PC-3 (cell line): Measurements from ENCODE around the gene GSK3B. TPM values are rescaled to one million over a fixed set of nuclear protein-coding genes. Genes with fewer than 3 reads are reported as not detected.

ENCODE experiments used
- ATAC-seq: fragments of 200-7000 bp; cut with Tn5 transposase; 2 replicates; pipeline ENCODE4 v1.9.1; 2020; ENCODE audit warnings: mild to moderate bottlenecking, moderate library complexity
- BruUV-seq: library from RNA; stranded (reverse); fragments of 400-500 nt; replicated peaks from 2 replicates; lab custom pipeline; 2021; lab: Mats Ljungman, UMichigan
- CTCF ChIA-PET: fragments of 300-600 bp; sonication (Branson Sonifier 250); formaldehyde crosslinking; loops from one replicate; lab custom pipeline; 2022; ENCODE audit warnings: antibody characterized with exemption; lab: Charles Lee
- POLR2A ChIA-PET: fragments of 300-600 bp; sonication (Branson Sonifier 250); formaldehyde crosslinking; loops from one replicate; lab custom pipeline; 2022; ENCODE audit warnings: antibody characterized with exemption; ENCODE audit not compliant: unreplicated experiment; lab: Charles Lee
- DNase-seq: peaks from one replicate; pipeline ENCODE4 v3.0.0-alpha.2; 2015
- H2AFZ ChIP-seq: fragments of 300-600 bp; sonication (generic); 2 replicates; pipeline ENCODE4 v1.6.0; 2016; ENCODE audit warnings: antibody characterized with exemption, low read length
- H3F3A ChIP-seq: fragments of 300-600 bp; sonication (generic); one replicate; pipeline ENCODE4 v1.6.0; 2017; ENCODE audit warnings: antibody characterized with exemption, low read length, control low read depth, mild to moderate bottlenecking; ENCODE audit not compliant: unreplicated experiment
- H3K27ac ChIP-seq: fragments of 300-600 bp; sonication (generic); 2 replicates; pipeline ENCODE4 v1.5.1; 2016; ENCODE audit warnings: mild to moderate bottlenecking, low read length
- H3K27me3 ChIP-seq: fragments of 300-600 bp; sonication (generic); 2 replicates; pipeline ENCODE4 v1.6.1; 2016; ENCODE audit warnings: low read length, mixed read lengths
- H3K36me3 ChIP-seq: fragments of 300-600 bp; sonication (generic); 2 replicates; pipeline ENCODE4 v1.6.1; 2016; ENCODE audit warnings: low read depth, mixed run types, low read length, mixed read lengths
- H3K4me1 ChIP-seq: fragments of 300-600 bp; sonication (generic); 2 replicates; pipeline ENCODE4 v1.5.1; 2016; ENCODE audit warnings: low read length; ENCODE audit not compliant: insufficient read depth
- H3K4me2 ChIP-seq: fragments of 300-600 bp; sonication (generic); 2 replicates; pipeline ENCODE4 v1.6.0; 2016; ENCODE audit warnings: low read length
- H3K4me3 ChIP-seq: fragments of 300-600 bp; sonication (generic); 2 replicates; pipeline ENCODE4 v1.5.1; 2016; ENCODE audit warnings: mild to moderate bottlenecking, low read length, mixed read lengths
- H3K79me2 ChIP-seq: fragments of 300-600 bp; sonication (generic); 2 replicates; pipeline ENCODE4 v1.6.1; 2017; ENCODE audit warnings: low read length, mixed read lengths
- H3K9ac ChIP-seq: fragments of 300-600 bp; sonication (generic); 2 replicates; pipeline ENCODE4 v1.6.0; 2016; ENCODE audit warnings: mild to moderate bottlenecking, low read length
- H3K9me2 ChIP-seq: fragments of 300-600 bp; sonication (generic); replicated peaks from 2 replicates; pipeline ENCODE4 v1.6.1; 2016; ENCODE audit warnings: mixed run types, low read length, mixed read lengths
- H3K9me3 ChIP-seq: fragments of 300-600 bp; sonication (generic); 2 replicates; pipeline ENCODE4 v1.6.1; 2016; ENCODE audit warnings: low read length, mixed read lengths
- H4K20me1 ChIP-seq: fragments of 300-600 bp; sonication (generic); 2 replicates; pipeline ENCODE4 v1.6.1; 2016; ENCODE audit warnings: low read length, mixed read lengths
- EZH2 ChIP-seq: fragments of 300-600 bp; sonication (generic); IDR thresholded peaks from one replicate; pipeline ENCODE4 v1.6.1; 2017; ENCODE audit warnings: antibody characterized with exemption, mild to moderate bottlenecking, low read length; ENCODE audit not compliant: unreplicated experiment
- EZH2phosphoT487 ChIP-seq: fragments of 300-600 bp; sonication (generic); IDR thresholded peaks from 2 replicates; pipeline ENCODE4 v1.6.1; 2018; ENCODE audit warnings: mild to moderate bottlenecking, antibody characterized with exemption, low read length, borderline replicate concordance
- intact Hi-C: fragments of 100-400 bp; cut with micrococcal nuclease; formaldehyde crosslinking; loops from 2 replicates; pipeline ENCODE4 v1.9.0; 2023
- total RNA-seq: library from RNA; depleted of rRNA; stranded (reverse); fragments of >200 nt; gene quantifications from 2 replicates; pipeline ENCODE4 v1.2.3, GENCODE V29; 2014
- TF ChIP-seq, protein P1 (sequence below): fragments of 300-600 bp; sonication (generic); conservative IDR thresholded peaks from 2 replicates; pipeline ENCODE4 v1.5.1; 2017; ENCODE audit warnings: antibody characterized with exemption, low read depth, mild to moderate bottlenecking, low read length

Gene GSK3B
- total RNA-seq, 1 experiment from 2014 or later = 55.8 TPM

DNA sequence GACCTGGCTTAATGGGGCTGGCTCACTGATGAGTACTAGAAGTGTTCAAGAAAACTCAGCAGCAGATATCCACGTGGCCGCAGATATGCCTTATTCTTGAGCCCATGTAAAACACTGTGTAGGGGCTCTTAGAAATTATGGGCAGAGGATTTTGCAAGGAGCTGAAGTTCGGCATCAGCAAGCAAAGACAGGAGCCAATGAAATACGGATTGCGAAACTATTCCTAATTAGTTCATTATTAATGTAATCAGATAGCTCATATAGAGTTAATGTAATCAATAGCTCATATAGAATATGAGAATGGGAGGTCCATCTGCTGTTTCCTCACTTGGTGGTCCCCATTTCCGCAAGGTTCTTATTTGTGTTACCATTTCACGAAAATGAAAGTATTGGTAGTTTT, 9.0 kb upstream of the GSK3B start:
- peaks cover 7% of the 10 kb centered on the region; the same call in 1 of the 2 replicates for H3K36me3 ChIP-seq
- CTCF ChIA-PET = no interaction called here
- DNase-seq (no peak), ATAC-seq (no peak)
- no peak overlapping the region for H3K4me2 ChIP-seq
- BruUV-seq = no TSS peak
- no peaks in the 10 kb centered on the region for H3F3A ChIP-seq
- H3K4me1 ChIP-seq = no peaks in the 10 kb centered on the region
- no peak overlapping the region for H2AFZ ChIP-seq
- no peaks in the 10 kb centered on the region for H4K20me1 ChIP-seq
- H3K9me3 ChIP-seq = no peaks in the 10 kb centered on the region
- H3K79me2 ChIP-seq = 0 out of 2 replicates have a peak, but pooled peaks cover 1% of the 10 kb centered on the region
- no peak overlapping the region for H3K9ac ChIP-seq
- no peaks in the 10 kb centered on the region for H3K27me3 ChIP-seq
- POLR2A ChIA-PET = no interaction called here
- intact Hi-C loops = no loop called here
- H3K27ac ChIP-seq = no peak overlapping the region
- TF ChIP-seq, protein P1, sequence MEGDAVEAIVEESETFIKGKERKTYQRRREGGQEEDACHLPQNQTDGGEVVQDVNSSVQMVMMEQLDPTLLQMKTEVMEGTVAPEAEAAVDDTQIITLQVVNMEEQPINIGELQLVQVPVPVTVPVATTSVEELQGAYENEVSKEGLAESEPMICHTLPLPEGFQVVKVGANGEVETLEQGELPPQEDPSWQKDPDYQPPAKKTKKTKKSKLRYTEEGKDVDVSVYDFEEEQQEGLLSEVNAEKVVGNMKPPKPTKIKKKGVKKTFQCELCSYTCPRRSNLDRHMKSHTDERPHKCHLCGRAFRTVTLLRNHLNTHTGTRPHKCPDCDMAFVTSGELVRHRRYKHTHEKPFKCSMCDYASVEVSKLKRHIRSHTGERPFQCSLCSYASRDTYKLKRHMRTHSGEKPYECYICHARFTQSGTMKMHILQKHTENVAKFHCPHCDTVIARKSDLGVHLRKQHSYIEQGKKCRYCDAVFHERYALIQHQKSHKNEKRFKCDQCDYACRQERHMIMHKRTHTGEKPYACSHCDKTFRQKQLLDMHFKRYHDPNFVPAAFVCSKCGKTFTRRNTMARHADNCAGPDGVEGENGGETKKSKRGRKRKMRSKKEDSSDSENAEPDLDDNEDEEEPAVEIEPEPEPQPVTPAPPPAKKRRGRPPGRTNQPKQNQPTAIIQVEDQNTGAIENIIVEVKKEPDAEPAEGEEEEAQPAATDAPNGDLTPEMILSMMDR = no peak
- TF ChIP-seq EZH2 = no peak
- TF ChIP-seq EZH2phosphoT487 = no peak
- H3K9me2 ChIP-seq = no peaks in the 10 kb centered on the region
- H3K4me3 ChIP-seq = no peak overlapping the region

DNA sequence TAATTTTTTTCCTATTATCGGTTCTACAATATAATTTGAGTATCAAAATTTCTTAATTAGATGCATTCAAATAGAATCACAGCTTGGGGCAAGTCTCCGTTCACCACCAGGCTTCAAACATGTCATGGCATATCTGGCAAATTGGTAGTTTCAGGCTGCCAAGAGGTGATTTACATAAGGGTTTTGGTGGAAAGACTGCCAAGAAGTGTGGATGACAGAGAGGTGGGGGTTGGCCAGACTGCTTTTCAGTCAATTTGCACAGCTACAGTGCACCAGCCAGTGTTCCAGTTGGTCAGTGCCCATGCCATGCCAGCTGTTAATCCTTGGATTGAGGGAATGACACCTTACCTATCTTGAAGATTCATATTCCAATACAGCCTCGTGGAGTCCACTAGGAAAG, 8.4 kb upstream of the GSK3B start:
- intact Hi-C loops = no loop called here
- POLR2A ChIA-PET = no interaction called here
- no peaks in the 10 kb centered on the region for H3K4me1 ChIP-seq
- H3K27ac ChIP-seq = no peak overlapping the region
- TF ChIP-seq EZH2 = no peak
- TF ChIP-seq EZH2phosphoT487 = no peak
- TF ChIP-seq, protein P1 = no peak
- H3K27me3 ChIP-seq = no peaks in the 10 kb centered on the region
- CTCF ChIA-PET = no interaction called here
- DNase-seq (peak; percentile 28), ATAC-seq (peak; percentile 57)
- H3K4me3 ChIP-seq = no peak overlapping the region
- H3K36me3 ChIP-seq = peaks cover 7% of the 10 kb centered on the region; the same call in 1 of the 2 replicates
- BruUV-seq = no TSS peak
- H2AFZ ChIP-seq = no peak overlapping the region
- 0 out of 2 replicates have a peak, but pooled peaks cover 7% of the 10 kb centered on the region for H3K79me2 ChIP-seq
- H3K9me2 ChIP-seq = no peaks in the 10 kb centered on the region
- no peaks in the 10 kb centered on the region for H4K20me1 ChIP-seq
- no peaks in the 10 kb centered on the region for H3F3A ChIP-seq
- no peak overlapping the region for H3K9ac ChIP-seq
- no peaks in the 10 kb centered on the region for H3K9me3 ChIP-seq
- H3K4me2 ChIP-seq = no peak overlapping the region

- H3K9me3 ChIP-seq = no peaks in the 10 kb centered on the region
- no peaks in the 10 kb centered on the region for H4K20me1 ChIP-seq
- H3K9me2 ChIP-seq = no peaks in the 10 kb centered on the region
- ChIA-PET POLR2A (no interaction called here), CTCF (no interaction called here)
- no peak overlapping the region for H2AFZ ChIP-seq
- no peaks in the 10 kb centered on the region for H3F3A ChIP-seq
- peaks cover 9% of the 10 kb centered on the region for H3K79me2 ChIP-seq
- no peak overlapping the region for H3K9ac ChIP-seq
- H3K4me3 ChIP-seq = no peak overlapping the region
- intact Hi-C loops = no loop called here
- no peaks in the 10 kb centered on the region for H3K27me3 ChIP-seq
- no peak for ATAC-seq
- H3K27ac ChIP-seq = no peak overlapping the region
- no peak overlapping the region for H3K4me2 ChIP-seq
- H3K36me3 ChIP-seq = peaks cover 7% of the 10 kb centered on the region; the same call in 1 of the 2 replicates
- H3K4me1 ChIP-seq = 0 out of 2 replicates have a peak, but pooled peaks cover under 1% of the 10 kb centered on the region
- TF ChIP-seq EZH2phosphoT487 (no peak), EZH2 (no peak)
- TF ChIP-seq, protein P1 = no peak
- no TSS peak for BruUV-seq
- DNase-seq = no peak
Observed at GRCh38 chr3:120102232-120102631, 8.0 kb upstream of the GSK3B start.
